Neural progenitor cell (in vitro differentiated cells): ENCODE results near the gene TMCC1. TPM values are rescaled to one million over a fixed set of nuclear protein-coding genes. Genes with fewer than 3 reads are reported as not detected.
"Not testable (repeated sequence)": the region's sequence is repeated elsewhere in the genome, so short reads cannot be mapped to it uniquely, and the experiment has no call there.

Experiments used
- DNase-seq: peaks from one replicate; pipeline ENCODE4 v3.0.0-alpha.2; 2016; ENCODE audit warnings: low spot score
- H2AFZ ChIP-seq: fragments of 200-600 bp; sonication (generic); replicated peaks from 2 replicates; pipeline ENCODE4 v1.6.1; 2016; ENCODE audit warnings: antibody characterized with exemption
- H3F3A ChIP-seq: fragments of 200-600 bp; sonication (generic); 2 replicates; pipeline ENCODE4 v1.6.1; 2016; ENCODE audit warnings: antibody characterized with exemption, low read depth
- H3K27ac ChIP-seq: fragments of 200-600 bp; sonication (generic); 2 replicates; pipeline ENCODE4 v1.5.1; 2016; ENCODE audit warnings: mild to moderate bottlenecking
- H3K27me3 ChIP-seq: fragments of 200-600 bp; sonication (generic); 2 replicates; pipeline ENCODE4 v1.6.1; 2016; ENCODE audit warnings: mild to moderate bottlenecking, moderate library complexity
- H3K36me3 ChIP-seq: fragments of 200-600 bp; sonication (generic); 2 replicates; pipeline ENCODE4 v1.5.1; 2016
- H3K4me1 ChIP-seq: fragments of 200-600 bp; sonication (generic); 2 replicates; pipeline ENCODE4 v1.6.1; 2016; ENCODE audit warnings: mixed run types
- H3K4me2 ChIP-seq: fragments of 200-600 bp; sonication (generic); 2 replicates; pipeline ENCODE4 v1.6.1; 2016
- H3K4me3 ChIP-seq: fragments of 200-600 bp; sonication (generic); 2 replicates; pipeline ENCODE4 v1.5.1; 2016
- H3K79me2 ChIP-seq: fragments of 200-600 bp; sonication (generic); 2 replicates; pipeline ENCODE4 v1.6.1; 2016; ENCODE audit warnings: low read depth
- H3K9ac ChIP-seq: fragments of 200-600 bp; sonication (generic); 2 replicates; pipeline ENCODE4 v1.6.1; 2016
- H3K9me3 ChIP-seq: fragments of 200-600 bp; sonication (generic); 2 replicates; pipeline ENCODE4 v1.5.1; 2016; ENCODE audit warnings: low read depth
- H4K20me1 ChIP-seq: fragments of 200-600 bp; sonication (generic); 2 replicates; pipeline ENCODE4 v1.6.1; 2016; ENCODE audit warnings: low read depth
- H3K27ac Mint-ChIP-seq: 3 replicates; pipeline ENCODE4 v1.8.0; 2021; ENCODE audit warnings: mixed read lengths
- H3K27me3 Mint-ChIP-seq: 2 replicates; pipeline ENCODE4 v1.8.0; 2022; ENCODE audit warnings: low read depth, mild to moderate bottlenecking, inconsistent platforms, moderate library complexity, mixed read lengths; ENCODE audit not compliant: insufficient read depth
- H3K36me3 Mint-ChIP-seq: 3 replicates; pipeline ENCODE4 v1.8.0; 2021; ENCODE audit warnings: mixed read lengths
- H3K4me1 Mint-ChIP-seq: 3 replicates; pipeline ENCODE4 v1.8.0; 2021; ENCODE audit warnings: mixed read lengths
- H3K4me3 Mint-ChIP-seq: 3 replicates; pipeline ENCODE4 v1.8.0; 2021; ENCODE audit warnings: mild to moderate bottlenecking, moderate library complexity, mixed read lengths
- H3K9me3 Mint-ChIP-seq: 3 replicates; pipeline ENCODE4 v1.8.0; 2020; ENCODE audit warnings: mixed read lengths
- CTCF ChIP-seq: fragments of 200-600 bp; sonication (generic); IDR thresholded peaks from 2 replicates; pipeline ENCODE4 v1.5.1; 2017; ENCODE audit warnings: antibody characterized with exemption, mild to moderate bottlenecking
- EZH2 ChIP-seq: fragments of 200-600 bp; sonication (generic); IDR thresholded peaks from 2 replicates; pipeline ENCODE4 v1.6.1; 2017; ENCODE audit warnings: antibody characterized with exemption, mild to moderate bottlenecking, moderate library complexity
- EZH2phosphoT487 ChIP-seq: fragments of 200-600 bp; sonication (generic); IDR thresholded peaks from 2 replicates; pipeline ENCODE4 v1.6.1; 2017; ENCODE audit warnings: antibody characterized with exemption
- total RNA-seq: library from RNA; depleted of rRNA; stranded (reverse); fragments of >200 nt; gene quantifications from 2 replicates; pipeline ENCODE4 v1.2.3, GENCODE V29; 2015; ENCODE audit warnings: low replicate concordance

TMCC1 gene
- total RNA-seq, 1 donor from 2014 or later: 29.8 TPM

- Histone ChIP-seq H3K27ac (no peak overlapping the region), H3K9ac (no peak overlapping the region), H3K4me3 (no peak overlapping the region), H3K36me3 (peaks cover 7% of the 10 kb centered on the region), H2AFZ (no peak overlapping the region), H3K4me2 (no peak overlapping the region), H3K27me3 (no peaks in the 10 kb centered on the region), H3K79me2 (peaks cover 84% of the 10 kb centered on the region), H4K20me1 (no peaks in the 10 kb centered on the region), H3K4me1 (no peaks in the 10 kb centered on the region), H3F3A (no peaks in the 10 kb centered on the region), H3K9me3 (no peaks in the 10 kb centered on the region)
- TF ChIP-seq EZH2 (no peak), CTCF (no peak), EZH2phosphoT487 (no peak)
- DNase-seq: no peak
- no peak overlapping the region for H3K27ac Mint-ChIP-seq
- H3K36me3 Mint-ChIP-seq: peaks cover 35% of the 10 kb centered on the region
- no peak overlapping the region for H3K4me3 Mint-ChIP-seq
- no peaks in the 10 kb centered on the region for H3K4me1 Mint-ChIP-seq
- peaks cover 3% of the 10 kb centered on the region for H3K27me3 Mint-ChIP-seq
- H3K9me3 Mint-ChIP-seq: no peaks in the 10 kb centered on the region
Measured at GRCh38 chr3:129859272-129859671, 34.2 kb downstream of the TMCC1 start.

DNA sequence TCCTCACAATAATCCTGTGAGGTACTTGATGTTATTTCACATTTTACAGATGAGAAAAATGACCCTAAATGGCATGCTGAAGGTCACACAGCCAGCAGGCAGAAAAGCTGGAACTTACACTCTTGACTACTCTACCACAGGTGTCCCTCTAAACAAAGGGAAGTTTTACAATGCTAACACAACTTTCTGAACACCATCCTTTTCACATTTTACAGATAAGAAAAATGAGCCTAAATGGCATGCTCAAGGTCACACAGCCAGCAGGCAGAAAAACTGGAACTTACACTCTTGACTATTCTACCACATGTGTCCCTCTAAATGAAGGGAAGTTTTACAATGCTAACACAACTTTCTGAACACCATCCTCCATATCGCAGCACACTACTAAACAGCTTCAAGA, 35.6 kb downstream of the TMCC1 start:
- Histone ChIP-seq H3K36me3 (peaks cover 5% of the 10 kb centered on the region), H3K27ac (no peak overlapping the region), H3K79me2 (peaks cover 85% of the 10 kb centered on the region), H3K4me3 (no peak overlapping the region), H3K27me3 (no peaks in the 10 kb centered on the region), H3K4me2 (no peak overlapping the region), H3K4me1 (no peaks in the 10 kb centered on the region), H2AFZ (no peak overlapping the region), H4K20me1 (no peaks in the 10 kb centered on the region), H3F3A (no peaks in the 10 kb centered on the region), H3K9ac (no peak overlapping the region), H3K9me3 (no peaks in the 10 kb centered on the region)
- TF ChIP-seq EZH2: no peak
- TF ChIP-seq EZH2phosphoT487: no peak
- TF ChIP-seq CTCF: no peak
- Mint-ChIP-seq H3K9me3 (no peaks in the 10 kb centered on the region), H3K36me3 (peaks cover 39% of the 10 kb centered on the region), H3K4me1 (no peaks in the 10 kb centered on the region), H3K27me3 (peaks cover 3% of the 10 kb centered on the region), H3K27ac (peak overlapping the region; percentile 17), H3K4me3 (no peak overlapping the region)
- DNase-seq: no peak

DNA sequence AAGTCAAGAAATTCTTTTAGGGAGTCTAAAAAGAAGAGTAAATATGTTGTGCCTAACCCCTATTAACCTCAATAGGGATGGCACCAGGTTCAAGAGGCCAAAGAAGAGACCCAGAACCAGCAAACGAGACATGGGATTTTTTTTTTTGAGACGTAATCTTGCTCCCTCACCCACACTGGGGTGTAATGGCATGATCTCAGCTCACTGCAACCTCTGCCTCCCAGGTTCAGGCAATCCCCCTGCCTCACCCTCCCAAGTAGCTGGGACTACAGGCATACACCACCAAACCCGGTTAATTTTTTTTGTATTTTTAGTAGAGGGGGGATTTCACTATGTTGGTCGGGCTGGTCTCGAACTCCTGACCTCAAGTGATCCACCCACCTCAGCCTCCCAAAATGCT, 36.7 kb downstream of the TMCC1 start:
- not testable (repeated sequence) for H3K4me1 ChIP-seq, H3K9me3 ChIP-seq, H3F3A ChIP-seq, H3K27ac ChIP-seq, H3K4me2 ChIP-seq, H2AFZ ChIP-seq, DNase-seq, H3K4me3 Mint-ChIP-seq, H3K9me3 Mint-ChIP-seq, H3K4me1 Mint-ChIP-seq, H3K27me3 ChIP-seq, H3K4me3 ChIP-seq, H3K27me3 Mint-ChIP-seq, H3K36me3 ChIP-seq, H4K20me1 ChIP-seq, H3K9ac ChIP-seq, H3K27ac Mint-ChIP-seq
- H3K36me3 Mint-ChIP-seq: peaks cover 41% of the 10 kb centered on the region
- H3K79me2 ChIP-seq: peaks cover 85% of the 10 kb centered on the region

- peaks cover 7% of the 10 kb centered on the region for H3K36me3 ChIP-seq
- H3K27ac Mint-ChIP-seq: no peak overlapping the region
- peaks cover 3% of the 10 kb centered on the region for H3K27me3 Mint-ChIP-seq
- no peaks in the 10 kb centered on the region for H3K9me3 ChIP-seq
- H3K36me3 Mint-ChIP-seq: peaks cover 45% of the 10 kb centered on the region
- H3K79me2 ChIP-seq: peaks cover 86% of the 10 kb centered on the region
- no peaks in the 10 kb centered on the region for H3K4me1 ChIP-seq
- no peak for DNase-seq
- no peak overlapping the region for H2AFZ ChIP-seq
- H3K4me1 Mint-ChIP-seq: no peaks in the 10 kb centered on the region
- no peaks in the 10 kb centered on the region for H3K27me3 ChIP-seq
- H3F3A ChIP-seq: no peaks in the 10 kb centered on the region
- no peak overlapping the region for H3K4me3 Mint-ChIP-seq
- H3K4me3 ChIP-seq: no peak overlapping the region
- H3K4me2 ChIP-seq: no peak overlapping the region
- no peak overlapping the region for H3K9ac ChIP-seq
- TF ChIP-seq CTCF (no peak), EZH2phosphoT487 (no peak), EZH2 (no peak)
- peaks cover 6% of the 10 kb centered on the region for H3K9me3 Mint-ChIP-seq
- no peaks in the 10 kb centered on the region for H4K20me1 ChIP-seq
- no peak overlapping the region for H3K27ac ChIP-seq
Measured at GRCh38 chr3:129855832-129856419, 37.6 kb downstream of the TMCC1 start.
